Measurements from ENCODE around the gene FITM1. TPM values are rescaled to one million over a fixed set of nuclear protein-coding genes. Genes with fewer than 3 reads are reported as not detected.

The FITM1 gene, protein sequence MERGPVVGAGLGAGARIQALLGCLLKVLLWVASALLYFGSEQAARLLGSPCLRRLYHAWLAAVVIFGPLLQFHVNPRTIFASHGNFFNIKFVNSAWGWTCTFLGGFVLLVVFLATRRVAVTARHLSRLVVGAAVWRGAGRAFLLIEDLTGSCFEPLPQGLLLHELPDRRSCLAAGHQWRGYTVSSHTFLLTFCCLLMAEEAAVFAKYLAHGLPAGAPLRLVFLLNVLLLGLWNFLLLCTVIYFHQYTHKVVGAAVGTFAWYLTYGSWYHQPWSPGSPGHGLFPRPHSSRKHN
- 1 to 10 TPM in 1 of 2 donors, not detected in 1; 1.1 TPM for total RNA-seq
- 0.32 TPM for polyA plus RNA-seq (2013, experiment 1 of 2)
- not detected for polyA plus RNA-seq (2013, experiment 2 of 2)
- long read RNA-seq, experiment 1, result 0 reads
- long read RNA-seq, experiment 2, result 0 reads
- long read RNA-seq, experiment 3, result 0 reads
- long read RNA-seq, experiment 4, result 0 reads

DNA sequence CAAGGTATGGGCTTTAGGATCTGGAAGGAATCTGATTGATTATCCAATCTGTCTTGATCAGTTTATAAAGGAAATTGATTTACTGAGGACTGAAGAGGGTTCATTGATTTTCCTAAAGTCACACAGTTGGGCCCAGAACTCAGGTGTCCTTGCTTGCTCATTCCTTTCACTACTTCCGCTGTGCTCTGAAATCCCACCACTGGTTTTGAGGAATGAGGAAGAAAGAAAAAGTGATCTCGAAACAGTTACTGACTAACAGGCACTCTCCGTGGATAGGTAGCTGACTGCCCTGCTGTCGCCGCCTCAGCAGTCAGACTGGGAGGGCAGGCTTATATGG lies at the start of gene FITM1:
FITM1 (plus strand) TSS at position 280 of the 337 bp plus-strand sequence. CDS start 905 bp downstream, outside the sequence.
- no peaks in the 10 kb centered on the region for H3K36me3 ChIP-seq (ENCODE audit: control insufficient read depth, insufficient read depth, low read length)
- H3K4me1 ChIP-seq (ENCODE audit: control insufficient read depth, insufficient read depth, low read length), result no peaks in the 10 kb centered on the region
- no peaks in the 10 kb centered on the region for H3K27me3 ChIP-seq (ENCODE audit: control insufficient read depth, insufficient read depth, low read length, poor library complexity, severe bottlenecking)
- 82 to 94% methylated on average over 3 to 5 of the region's 5 CpGs for WGBS, 2 experiments (ENCODE audit: insufficient coverage in 1 of 2, insufficient read length in 1 of 2)
- Mint-ChIP-seq H3K36me3 (ENCODE audit: low read depth) (no peaks in the 10 kb centered on the region), H3K4me1 (peaks cover 2% of the 10 kb centered on the region), H3K27ac (no peak within 1 kb of the TSS), H3K9me3 (no peaks in the 10 kb centered on the region), H3K27me3 (ENCODE audit: insufficient read depth) (no peaks in the 10 kb centered on the region), H3K4me3 (no peak within 1 kb of the TSS)
- TF ChIP-seq, protein P1, sequence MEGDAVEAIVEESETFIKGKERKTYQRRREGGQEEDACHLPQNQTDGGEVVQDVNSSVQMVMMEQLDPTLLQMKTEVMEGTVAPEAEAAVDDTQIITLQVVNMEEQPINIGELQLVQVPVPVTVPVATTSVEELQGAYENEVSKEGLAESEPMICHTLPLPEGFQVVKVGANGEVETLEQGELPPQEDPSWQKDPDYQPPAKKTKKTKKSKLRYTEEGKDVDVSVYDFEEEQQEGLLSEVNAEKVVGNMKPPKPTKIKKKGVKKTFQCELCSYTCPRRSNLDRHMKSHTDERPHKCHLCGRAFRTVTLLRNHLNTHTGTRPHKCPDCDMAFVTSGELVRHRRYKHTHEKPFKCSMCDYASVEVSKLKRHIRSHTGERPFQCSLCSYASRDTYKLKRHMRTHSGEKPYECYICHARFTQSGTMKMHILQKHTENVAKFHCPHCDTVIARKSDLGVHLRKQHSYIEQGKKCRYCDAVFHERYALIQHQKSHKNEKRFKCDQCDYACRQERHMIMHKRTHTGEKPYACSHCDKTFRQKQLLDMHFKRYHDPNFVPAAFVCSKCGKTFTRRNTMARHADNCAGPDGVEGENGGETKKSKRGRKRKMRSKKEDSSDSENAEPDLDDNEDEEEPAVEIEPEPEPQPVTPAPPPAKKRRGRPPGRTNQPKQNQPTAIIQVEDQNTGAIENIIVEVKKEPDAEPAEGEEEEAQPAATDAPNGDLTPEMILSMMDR (conservative IDR thresholded peaks at IDR 0.05), result no peak
- no peak within 1 kb of the TSS for H3K27ac ChIP-seq (ENCODE audit: low read depth, low read length)
- no peak within 1 kb of the TSS for H3K4me3 ChIP-seq (ENCODE audit: low read length)
- no peak within 1 kb of the TSS for H3K9ac ChIP-seq (ENCODE audit: extremely low read depth, low read length, poor library complexity, severe bottlenecking)
- H3K9me3 ChIP-seq (ENCODE audit: control insufficient read depth, low read length), result no peaks in the 10 kb centered on the region
- DNase-seq, result no peak

DNA sequence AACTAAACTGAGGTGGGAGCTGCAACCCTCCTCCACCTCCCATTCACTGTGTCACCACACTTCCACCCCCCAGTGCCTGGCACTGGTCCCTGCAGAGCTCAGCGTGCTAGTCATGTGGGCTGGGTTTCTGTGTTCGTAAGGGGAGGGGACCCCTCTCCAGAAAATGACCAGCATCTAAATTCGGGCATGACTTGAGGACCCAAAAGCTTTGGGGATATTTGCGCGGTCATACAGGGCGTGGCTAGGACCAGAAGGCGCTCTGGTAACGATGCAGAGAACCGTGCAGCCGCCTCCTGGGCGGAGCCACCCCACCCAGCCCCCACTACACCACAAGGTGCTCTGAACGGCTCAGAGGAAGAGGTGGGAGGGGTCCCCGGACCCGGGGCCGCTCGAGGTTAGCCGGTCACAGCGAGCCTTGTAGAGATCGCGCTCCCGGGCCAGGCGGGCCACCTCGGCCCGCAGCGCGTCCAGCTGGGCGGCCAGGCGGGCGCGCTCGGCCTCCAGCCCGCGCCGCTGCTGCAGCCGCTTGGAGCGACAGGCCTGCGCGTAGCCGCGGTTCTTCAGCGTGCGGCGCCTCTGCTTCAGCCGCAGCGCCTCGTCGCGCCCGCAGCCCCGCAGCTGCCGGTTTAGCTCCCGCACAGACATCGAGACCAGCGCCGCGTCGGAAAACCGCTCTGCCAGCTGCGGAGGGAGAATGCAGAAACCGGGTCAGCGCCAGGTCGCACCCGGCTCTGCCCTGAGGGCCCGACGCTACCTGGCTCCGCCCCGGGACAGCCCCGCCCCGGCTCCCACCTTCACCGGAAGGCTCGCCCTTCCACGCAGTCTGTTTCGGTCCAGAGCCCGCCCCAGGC lies 49.3 kb upstream of the FITM1 start:
- Mint-ChIP-seq H3K27ac (peak overlapping the region; percentile 55), H3K9me3 (no peaks in the 10 kb centered on the region), H3K4me1 (peaks cover 39% of the 10 kb centered on the region), H3K36me3 (ENCODE audit: low read depth) (no peaks in the 10 kb centered on the region), H3K27me3 (ENCODE audit: insufficient read depth) (peaks cover 47% of the 10 kb centered on the region), H3K4me3 (peak overlapping the region; percentile 61)
- Histone ChIP-seq H3K27ac (ENCODE audit: low read depth, low read length) (no peak overlapping the region), H3K9ac (ENCODE audit: extremely low read depth, low read length, poor library complexity, severe bottlenecking) (no peak overlapping the region), H3K4me1 (ENCODE audit: control insufficient read depth, insufficient read depth, low read length) (peaks cover 19% of the 10 kb centered on the region), H3K36me3 (ENCODE audit: control insufficient read depth, insufficient read depth, low read length) (no peaks in the 10 kb centered on the region), H3K9me3 (ENCODE audit: control insufficient read depth, low read length) (no peaks in the 10 kb centered on the region), H3K27me3 (ENCODE audit: control insufficient read depth, insufficient read depth, low read length, poor library complexity, severe bottlenecking) (peaks cover 54% of the 10 kb centered on the region), H3K4me3 (ENCODE audit: low read length) (peak overlapping the region; percentile 80)
- TF ChIP-seq, protein P1 (conservative IDR thresholded peaks at IDR 0.05), result no peak
- 1% methylated on average over 49 to 74 of the region's 74 CpGs for WGBS, 2 experiments (ENCODE audit: insufficient coverage in 1 of 2, insufficient read length in 1 of 2)
- DNase-seq, result peak; percentile 85

DNA sequence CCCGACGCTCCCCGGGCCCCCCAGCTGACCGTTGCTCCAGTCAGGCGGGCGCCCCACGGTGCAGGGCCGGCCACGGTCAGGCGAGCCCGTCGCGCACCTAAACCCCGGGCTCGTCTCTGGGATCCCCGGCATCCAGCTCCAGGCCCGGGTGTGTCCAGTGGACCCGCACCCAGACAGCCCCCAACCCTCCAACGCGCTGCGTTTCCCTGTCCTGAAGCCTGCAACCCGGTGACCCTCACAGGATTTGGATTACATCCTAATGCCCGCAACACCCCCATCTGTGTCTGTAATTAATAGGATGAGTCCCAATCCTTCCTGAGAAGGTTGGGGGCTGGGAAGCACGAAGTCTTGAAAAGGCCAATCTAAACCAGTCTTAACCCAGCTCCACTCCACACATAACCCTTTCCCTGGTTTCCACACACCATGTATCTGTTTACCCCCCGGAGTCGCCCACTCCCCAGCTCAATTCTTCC lies 48.7 kb upstream of the FITM1 start:
- WGBS, 2 experiments (ENCODE audit: insufficient coverage in 1 of 2, insufficient read length in 1 of 2), result 21 to 67% methylated on average over 4 to 26 of the region's 26 CpGs
- peak overlapping the region; percentile 61 for H3K4me3 Mint-ChIP-seq
- H3K4me1 Mint-ChIP-seq, result peaks cover 39% of the 10 kb centered on the region
- H3K9me3 Mint-ChIP-seq, result no peaks in the 10 kb centered on the region
- peaks cover 21% of the 10 kb centered on the region for H3K4me1 ChIP-seq (ENCODE audit: control insufficient read depth, insufficient read depth, low read length)
- TF ChIP-seq, protein P1 (conservative IDR thresholded peaks at IDR 0.05), result no peak
- peaks cover 45% of the 10 kb centered on the region for H3K27me3 Mint-ChIP-seq (ENCODE audit: insufficient read depth)
- H3K36me3 ChIP-seq (ENCODE audit: control insufficient read depth, insufficient read depth, low read length), result no peaks in the 10 kb centered on the region
- no peak for DNase-seq
- no peaks in the 10 kb centered on the region for H3K36me3 Mint-ChIP-seq (ENCODE audit: low read depth)
- H3K27me3 ChIP-seq (ENCODE audit: control insufficient read depth, insufficient read depth, low read length, poor library complexity, severe bottlenecking), result peaks cover 54% of the 10 kb centered on the region
- H3K4me3 ChIP-seq (ENCODE audit: low read length), result peak overlapping the region; percentile 80
- H3K27ac ChIP-seq (ENCODE audit: low read depth, low read length), result no peak overlapping the region
- peak overlapping the region; percentile 81 for H3K27ac Mint-ChIP-seq
- H3K9me3 ChIP-seq (ENCODE audit: control insufficient read depth, low read length), result no peaks in the 10 kb centered on the region
- no peak overlapping the region for H3K9ac ChIP-seq (ENCODE audit: extremely low read depth, low read length, poor library complexity, severe bottlenecking)
